ENCODE results near the gene CLDN15.

DNA sequence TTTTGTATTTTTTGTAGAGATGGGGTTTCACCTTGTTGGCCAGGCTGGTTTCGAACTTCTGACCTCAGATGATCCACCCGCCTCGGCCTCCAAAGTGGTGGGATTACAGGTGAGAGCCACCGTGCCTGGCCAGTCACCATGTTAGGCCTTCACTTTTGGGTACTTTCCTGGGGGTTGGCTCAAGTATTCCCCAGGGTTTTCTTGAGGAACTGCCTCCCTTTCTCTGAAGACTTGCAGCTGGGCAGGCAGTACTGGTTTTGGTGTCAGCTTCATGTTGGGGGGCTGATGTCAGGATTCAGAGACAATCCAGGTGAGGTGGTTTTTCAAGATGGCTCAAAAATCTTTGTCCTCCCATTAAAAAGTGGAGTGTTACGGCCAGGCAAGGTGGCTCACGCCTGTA is 12.0 kb downstream of the CLDN15 start:
- no peak for TF ChIP-seq EZH2 (IDR thresholded peaks at IDR 0.05; ENCODE audit: borderline replicate concordance, low read depth, low read length, poor library complexity, severe bottlenecking)
- TF ChIP-seq, protein P1, sequence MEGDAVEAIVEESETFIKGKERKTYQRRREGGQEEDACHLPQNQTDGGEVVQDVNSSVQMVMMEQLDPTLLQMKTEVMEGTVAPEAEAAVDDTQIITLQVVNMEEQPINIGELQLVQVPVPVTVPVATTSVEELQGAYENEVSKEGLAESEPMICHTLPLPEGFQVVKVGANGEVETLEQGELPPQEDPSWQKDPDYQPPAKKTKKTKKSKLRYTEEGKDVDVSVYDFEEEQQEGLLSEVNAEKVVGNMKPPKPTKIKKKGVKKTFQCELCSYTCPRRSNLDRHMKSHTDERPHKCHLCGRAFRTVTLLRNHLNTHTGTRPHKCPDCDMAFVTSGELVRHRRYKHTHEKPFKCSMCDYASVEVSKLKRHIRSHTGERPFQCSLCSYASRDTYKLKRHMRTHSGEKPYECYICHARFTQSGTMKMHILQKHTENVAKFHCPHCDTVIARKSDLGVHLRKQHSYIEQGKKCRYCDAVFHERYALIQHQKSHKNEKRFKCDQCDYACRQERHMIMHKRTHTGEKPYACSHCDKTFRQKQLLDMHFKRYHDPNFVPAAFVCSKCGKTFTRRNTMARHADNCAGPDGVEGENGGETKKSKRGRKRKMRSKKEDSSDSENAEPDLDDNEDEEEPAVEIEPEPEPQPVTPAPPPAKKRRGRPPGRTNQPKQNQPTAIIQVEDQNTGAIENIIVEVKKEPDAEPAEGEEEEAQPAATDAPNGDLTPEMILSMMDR (conservative IDR thresholded peaks at IDR 0.05; ENCODE audit: low read depth, low read length), result no peak

Data from A673 (cell line).